Measurements from ENCODE around the gene HCFC1. TPM values are rescaled to one million over a fixed set of nuclear protein-coding genes. Genes with fewer than 3 reads are reported as not detected.

HCFC1 gene
- polyA plus RNA-seq, 1 of the 3 experiments (the other 2 are of a cell fraction): 9.5 TPM

GRCh38 chrX:153926858-153927671 is 44.6 kb downstream of the HCFC1 start:
- peak overlapping the region; percentile 97 for H3K27ac ChIP-seq (ENCODE audit: low read depth in 2 of 2, low read length in 1 of 2)
- peaks cover 8% of the 10 kb centered on the region; the same call in 1 of the 2 replicates for H3K79me2 ChIP-seq (ENCODE audit: insufficient read depth)
- H3K9me2 ChIP-seq: no peaks in the 10 kb centered on the region
- peak; percentile 39; the same call in 1 of the 2 replicates for TF ChIP-seq TAF1 (IDR thresholded peaks at IDR 0.05; ENCODE audit: borderline replicate concordance, low read depth, low read length)
- no peak for TF ChIP-seq NRF1 (IDR thresholded peaks at IDR 0.05; ENCODE audit: low read depth, low read length)
- 0 out of 2 replicates have a peak, but pooled peaks have one; percentile 7 for TF ChIP-seq RCOR1 (IDR thresholded peaks at IDR 0.05; ENCODE audit: low read length)
- POLR2A ChIA-PET: interaction anchor here (0.6 to 1.7 kb wide), 11 partner anchors 13 to 500 kb away, joined by 3 to 9 read pairs (median 3); partner anchors contain the start of gene RENBP
- H3K4me1 ChIP-seq (ENCODE audit: control insufficient read depth in 1 of 2, insufficient read depth in 2 of 2, low read depth in 1 of 2, low read length in 1 of 2): peaks cover 0 to 60% of the 10 kb centered on the region in 2 experiments; a peak in 1 of 4 replicates
- peak overlapping the region; percentile 57; the same call in 1 of the 2 replicates for H2AFZ ChIP-seq (ENCODE audit: low read depth)
- H3K4me2 ChIP-seq: peak overlapping the region; percentile 99
- peaks cover 19% of the 10 kb centered on the region for H3F3A ChIP-seq (replicated peaks; ENCODE audit: insufficient read depth)
- CTCF ChIA-PET: interaction anchor here (1.1 to 16.7 kb wide), 9 partner anchors 10 to 163 kb away, joined by 3 to 271 read pairs (median 3); partner anchors contain the start of genes PLXNB3 and RENBP
- DNase-seq: peak; percentile 69
- peak overlapping the region; percentile 71 to 94 for H3K4me3 ChIP-seq (ENCODE audit: low read depth in 2 of 2, low read length in 1 of 2)
- peak overlapping the region; percentile 99 for H3K9ac ChIP-seq
- H3K36me3 ChIP-seq (replicated peaks in 1 of 2; ENCODE audit: control insufficient read depth in 1 of 2, insufficient read depth in 2 of 2, low read length in 1 of 2): peaks cover 5 to 26% of the 10 kb centered on the region in 2 experiments
- H3K9me3 ChIP-seq: no peaks in the 10 kb centered on the region
- peaks cover 5% of the 10 kb centered on the region; the same call in 1 of the 2 replicates for H3K27me3 ChIP-seq (ENCODE audit: insufficient read depth)
- peaks cover 10% of the 10 kb centered on the region for H4K20me1 ChIP-seq (ENCODE audit: insufficient read depth)
- 54% methylated on average over 15 of the region's 31 CpGs for WGBS (ENCODE audit: low lambda C conversion rate)

GRCh38 chrX:153926552-153926857 is 45.1 kb downstream of the HCFC1 start:
- peaks cover 5% of the 10 kb centered on the region; the same call in 1 of the 2 replicates for H3K27me3 ChIP-seq (ENCODE audit: insufficient read depth)
- no peaks in the 10 kb centered on the region for H3K9me3 ChIP-seq
- no peak for TF ChIP-seq USF1 (IDR thresholded peaks at IDR 0.05; ENCODE audit: borderline replicate concordance, low read depth)
- no peak for TF ChIP-seq JUND (IDR thresholded peaks at IDR 0.05)
- no peak for TF ChIP-seq FOXM1 (IDR thresholded peaks at IDR 0.05; ENCODE audit: low read depth)
- peak overlapping the region; percentile 99 for H3K4me2 ChIP-seq
- DNase-seq: no peak
- H3K36me3 ChIP-seq (replicated peaks in 1 of 2; ENCODE audit: control insufficient read depth in 1 of 2, insufficient read depth in 2 of 2, low read length in 1 of 2): peaks cover 3 to 20% of the 10 kb centered on the region in 2 experiments
- H4K20me1 ChIP-seq (ENCODE audit: insufficient read depth): peaks cover 10% of the 10 kb centered on the region
- peaks cover 19% of the 10 kb centered on the region for H3F3A ChIP-seq (replicated peaks; ENCODE audit: insufficient read depth)
- peaks cover 0 to 66% of the 10 kb centered on the region in 2 experiments; a peak in 1 of 4 replicates for H3K4me1 ChIP-seq (ENCODE audit: control insufficient read depth in 1 of 2, insufficient read depth in 2 of 2, low read depth in 1 of 2, low read length in 1 of 2)
- no peak overlapping the region for H2AFZ ChIP-seq (ENCODE audit: low read depth)
- ChIA-PET CTCF (interaction anchor here (1.1 to 16.7 kb wide), 8 partner anchors 12 to 163 kb away, joined by 3 to 271 read pairs (median 4); partner anchors contain the start of genes PLXNB3 and RENBP), POLR2A (interaction anchor here (0.9 to 1.7 kb wide), 5 partner anchors 16 to 48 kb away, joined by 3 to 9 read pairs (median 5); partner anchors contain the start of gene RENBP)
- no peaks in the 10 kb centered on the region for H3K9me2 ChIP-seq
- peak overlapping the region; percentile 97; a peak in 3 of 4 replicates for H3K27ac ChIP-seq (ENCODE audit: low read depth in 2 of 2, low read length in 1 of 2)
- peaks cover 5% of the 10 kb centered on the region; the same call in 1 of the 2 replicates for H3K79me2 ChIP-seq (ENCODE audit: insufficient read depth)
- H3K4me3 ChIP-seq (ENCODE audit: low read depth in 2 of 2, low read length in 1 of 2): no peak overlapping the region; a peak in 1 of 4 replicates
- H3K9ac ChIP-seq: 0 out of 2 replicates have a peak overlapping the region, but pooled peaks have one; percentile 99
- 0% methylated on average over 1 of the region's 4 CpGs for WGBS (ENCODE audit: low lambda C conversion rate)
